ENCODE data around the gene BRCA1. TPM values are rescaled to one million over a fixed set of nuclear protein-coding genes. Genes with fewer than 3 reads are reported as not detected.
"Not testable (repeated sequence)": the region's sequence is repeated elsewhere in the genome, so short reads cannot be mapped to it uniquely, and the experiment has no call there.

BRCA1 gene
- total RNA-seq, 1 experiment from 2014 or later: 50.8 TPM

DNA sequence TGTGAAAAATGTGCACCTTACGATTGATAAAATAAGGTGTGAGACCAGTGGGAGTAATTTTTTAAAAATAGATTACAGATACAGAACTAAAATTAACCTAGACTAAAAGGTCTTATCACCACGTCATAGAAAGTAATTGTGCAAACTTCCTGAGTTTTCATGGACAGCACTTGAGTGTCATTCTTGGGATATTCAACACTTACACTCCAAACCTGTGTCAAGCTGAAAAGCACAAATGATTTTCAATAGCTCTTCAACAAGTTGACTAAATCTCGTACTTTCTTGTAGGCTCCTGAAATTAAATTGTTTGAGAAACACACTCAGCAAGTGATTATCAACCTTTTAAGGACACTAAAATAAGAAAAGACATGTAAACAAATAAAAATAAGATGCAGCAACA, 20.5 kb downstream of the BRCA1 start:
- Histone ChIP-seq H3K4me1 (no peaks in the 10 kb centered on the region), H3K27me3 (replicated peaks; ENCODE audit: control insufficient read depth, insufficient read depth, low read length) (no peaks in the 10 kb centered on the region), H3K4me3 (ENCODE audit: low read depth, low read length) (no peak overlapping the region), H3K36me3 (ENCODE audit: control insufficient read depth, insufficient read depth, low read length) (peaks cover 1% of the 10 kb centered on the region), H3K9me3 (no peaks in the 10 kb centered on the region)
- no peak for TF ChIP-seq CTCF (IDR thresholded peaks at IDR 0.05; ENCODE audit: insufficient read depth in 1 of 2, low read depth in 1 of 2, low read length in 1 of 2, severe bottlenecking in 1 of 2, unreplicated experiment in 1 of 2)
- ChIA-PET POLR2A (no interaction called here), CTCF (no interaction called here)
- DNase-seq: no peak
- Mint-ChIP-seq H3K9me3 (ENCODE audit: unreplicated experiment) (no peaks in the 10 kb centered on the region), H3K4me1 (ENCODE audit: low read depth, unreplicated experiment) (no peaks in the 10 kb centered on the region), H3K36me3 (ENCODE audit: insufficient read depth, unreplicated experiment) (peaks cover 44% of the 10 kb centered on the region), H3K27me3 (ENCODE audit: insufficient read depth, unreplicated experiment) (no peaks in the 10 kb centered on the region), H3K27ac (ENCODE audit: unreplicated experiment) (no peak overlapping the region), H3K4me3 (ENCODE audit: unreplicated experiment) (no peak overlapping the region)
- intact Hi-C loops (cut with micrococcal nuclease; ENCODE audit: unreplicated experiment): no loop called here
- BruUV-seq (replicated peaks): no TSS peak

GRCh38 chr17:43095364-43095763, 29.8 kb downstream of the BRCA1 start:
- H3K27me3 Mint-ChIP-seq (ENCODE audit: insufficient read depth, unreplicated experiment); H3K27ac Mint-ChIP-seq (ENCODE audit: unreplicated experiment); H3K27me3 ChIP-seq (replicated peaks; ENCODE audit: control insufficient read depth, insufficient read depth, low read length); CTCF ChIA-PET; H3K4me1 Mint-ChIP-seq (ENCODE audit: low read depth, unreplicated experiment); BruUV-seq (replicated peaks); intact Hi-C loops (cut with micrococcal nuclease; ENCODE audit: unreplicated experiment); H3K4me1 ChIP-seq; POLR2A ChIA-PET; H3K4me3 ChIP-seq (ENCODE audit: low read depth, low read length); DNase-seq; H3K4me3 Mint-ChIP-seq (ENCODE audit: unreplicated experiment); H3K9me3 ChIP-seq; H3K36me3 ChIP-seq (ENCODE audit: control insufficient read depth, insufficient read depth, low read length); H3K9me3 Mint-ChIP-seq (ENCODE audit: unreplicated experiment): not testable (repeated sequence)
- peaks cover 40% of the 10 kb centered on the region for H3K36me3 Mint-ChIP-seq (ENCODE audit: insufficient read depth, unreplicated experiment)

DNA sequence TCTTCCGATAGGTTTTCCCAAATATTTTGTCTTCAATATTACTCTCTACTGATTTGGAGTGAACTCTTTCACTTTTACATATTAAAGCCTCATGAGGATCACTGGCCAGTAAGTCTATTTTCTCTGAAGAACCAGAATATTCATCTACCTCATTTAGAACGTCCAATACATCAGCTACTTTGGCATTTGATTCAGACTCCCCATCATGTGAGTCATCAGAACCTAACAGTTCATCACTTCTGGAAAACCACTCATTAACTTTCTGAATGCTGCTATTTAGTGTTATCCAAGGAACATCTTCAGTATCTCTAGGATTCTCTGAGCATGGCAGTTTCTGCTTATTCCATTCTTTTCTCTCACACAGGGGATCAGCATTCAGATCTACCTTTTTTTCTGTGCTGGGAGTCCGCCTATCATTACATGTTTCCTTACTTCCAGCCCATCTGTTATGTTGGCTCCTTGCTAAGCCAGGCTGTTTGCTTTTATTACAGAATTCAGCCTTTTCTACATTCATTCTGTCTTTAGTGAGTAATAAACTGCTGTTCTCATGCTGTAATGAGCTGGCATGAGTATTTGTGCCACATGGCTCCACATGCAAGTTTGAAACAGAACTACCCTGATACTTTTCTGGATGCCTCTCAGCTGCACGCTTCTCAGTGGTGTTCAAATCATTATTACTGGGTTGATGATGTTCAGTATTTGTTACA, 30.9 kb downstream of the BRCA1 start:
- no peaks in the 10 kb centered on the region for H3K4me1 Mint-ChIP-seq (ENCODE audit: low read depth, unreplicated experiment)
- no peak overlapping the region for H3K4me3 Mint-ChIP-seq (ENCODE audit: unreplicated experiment)
- peaks cover 1% of the 10 kb centered on the region; the same call in 1 of the 2 replicates for H3K36me3 ChIP-seq (ENCODE audit: control insufficient read depth, insufficient read depth, low read length)
- intact Hi-C loops (cut with micrococcal nuclease; ENCODE audit: unreplicated experiment): no loop called here
- no peaks in the 10 kb centered on the region for H3K27me3 ChIP-seq (replicated peaks; ENCODE audit: control insufficient read depth, insufficient read depth, low read length)
- no peaks in the 10 kb centered on the region for H3K9me3 ChIP-seq
- H3K27ac Mint-ChIP-seq (ENCODE audit: unreplicated experiment): no peak overlapping the region
- ChIA-PET CTCF (no interaction called here), POLR2A (no interaction called here)
- no peak overlapping the region for H3K4me3 ChIP-seq (ENCODE audit: low read depth, low read length)
- DNase-seq: no peak
- H3K9me3 Mint-ChIP-seq (ENCODE audit: unreplicated experiment): no peaks in the 10 kb centered on the region
- H3K36me3 Mint-ChIP-seq (ENCODE audit: insufficient read depth, unreplicated experiment): peaks cover 38% of the 10 kb centered on the region
- no peaks in the 10 kb centered on the region for H3K27me3 Mint-ChIP-seq (ENCODE audit: insufficient read depth, unreplicated experiment)
- H3K4me1 ChIP-seq: no peaks in the 10 kb centered on the region
- TF ChIP-seq CTCF (IDR thresholded peaks at IDR 0.05; ENCODE audit: insufficient read depth in 1 of 2, low read depth in 1 of 2, low read length in 1 of 2, severe bottlenecking in 1 of 2, unreplicated experiment in 1 of 2): no peak
- BruUV-seq (replicated peaks): no TSS peak

Measured in Caco-2 (cell line).